GM18502 (cell line): ENCODE data around the gene CDK5RAP1.
"Not testable (repeated sequence)": the region's sequence is repeated elsewhere in the genome, so short reads cannot be mapped to it uniquely, and the experiment has no call there.

Experiments used
- ATAC-seq: cut with Tn5 transposase; IDR thresholded peaks from one replicate; pipeline ENCODE4 v1.9.1; 2021; ENCODE audit warnings: mild to moderate bottlenecking; ENCODE audit not compliant: unreplicated experiment, poor library complexity

The CDK5RAP1 gene

DNA sequence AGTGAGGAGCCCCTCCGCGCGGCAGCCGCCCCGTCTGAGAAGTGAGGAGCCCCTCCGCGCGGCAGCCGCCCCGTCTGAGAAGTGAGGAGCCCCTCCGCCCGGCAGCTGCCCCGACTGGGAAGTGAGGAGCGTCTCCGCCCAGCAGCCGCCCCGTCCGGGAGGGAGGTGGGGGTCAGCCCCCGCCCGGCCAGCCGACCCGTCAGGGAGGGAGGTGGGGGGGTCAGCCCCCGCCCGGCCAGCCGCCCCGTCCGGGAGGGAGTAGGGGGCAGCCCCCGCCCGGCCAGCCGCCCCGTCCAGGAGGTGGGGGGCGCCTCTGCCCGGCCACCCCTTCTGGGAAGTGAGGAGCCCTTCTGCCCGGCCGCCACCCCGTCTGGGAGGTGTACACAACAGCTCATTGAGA is 12.0 kb downstream of the CDK5RAP1 start:
- not testable (repeated sequence) for ATAC-seq

GRCh38 chr20:33388268-33388667 is 13.1 kb downstream of the CDK5RAP1 start:
- ATAC-seq: no peak

DNA sequence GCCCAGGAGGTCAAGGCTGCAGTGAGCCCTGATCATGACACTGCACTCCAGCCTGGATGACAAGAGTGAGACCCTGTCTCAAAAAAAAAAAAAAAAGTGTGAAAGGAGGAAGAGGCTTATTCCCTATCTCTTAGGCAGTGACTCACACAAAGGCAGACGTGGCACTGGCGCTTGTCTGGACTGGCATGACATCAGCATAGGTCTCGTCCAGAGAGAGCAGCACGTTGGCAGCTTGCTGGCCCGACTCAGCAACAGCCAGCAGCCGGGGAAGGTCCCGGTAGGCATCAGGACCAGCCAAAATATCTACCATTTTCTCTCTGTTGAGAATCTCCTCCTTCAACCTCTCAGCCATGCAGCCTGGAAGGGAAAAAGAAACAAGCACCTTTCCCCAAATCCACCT is 14.1 kb downstream of the CDK5RAP1 start:
- ATAC-seq: no peak

DNA sequence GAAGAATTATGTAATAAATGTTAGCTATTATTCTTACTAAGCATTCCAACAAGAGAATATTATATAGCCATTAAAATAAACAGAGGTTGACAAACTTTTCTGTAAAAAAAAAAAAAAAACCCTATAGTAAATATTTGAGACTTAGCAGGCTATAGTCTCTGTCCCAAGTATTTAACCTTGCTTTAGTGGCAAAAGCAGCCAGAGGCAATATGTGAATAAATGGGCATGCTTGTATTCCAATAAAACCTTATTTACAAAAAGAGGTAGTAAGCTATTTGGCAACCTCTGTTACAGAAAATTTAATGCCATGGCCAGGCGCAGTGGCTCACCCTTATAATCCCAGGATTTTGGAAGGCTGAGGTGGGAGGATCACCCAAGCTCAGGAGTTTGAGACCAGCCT is 14.6 kb downstream of the CDK5RAP1 start:
- ATAC-seq: no peak

DNA sequence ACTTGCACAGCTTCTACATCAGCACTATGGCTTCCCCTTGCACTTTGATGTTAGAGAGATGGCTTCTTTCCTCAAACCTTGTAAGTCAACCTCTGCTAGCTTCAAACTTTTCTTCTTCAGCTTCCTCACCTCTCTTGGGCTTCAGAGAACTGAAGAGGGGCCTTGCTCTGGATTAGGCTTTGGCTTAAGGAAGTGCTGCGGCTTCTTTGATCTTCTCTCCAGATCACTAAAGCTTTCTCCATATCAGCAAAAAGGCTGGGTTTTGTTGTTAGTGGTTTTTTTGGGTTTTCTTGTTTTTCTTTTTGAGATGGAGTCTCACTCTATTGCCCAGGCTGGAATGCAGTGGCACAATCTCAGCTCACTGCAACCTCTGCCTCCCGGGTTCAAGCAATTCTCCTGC is 24.0 kb downstream of the CDK5RAP1 start:
- no peak for ATAC-seq

- ATAC-seq: no peak
These were observed 27.3 kb downstream of the CDK5RAP1 start for GRCh38 chr20:33373735-33374605.

GRCh38 chr20:33372993-33373441 is 28.3 kb downstream of the CDK5RAP1 start:
- no peak for ATAC-seq

DNA sequence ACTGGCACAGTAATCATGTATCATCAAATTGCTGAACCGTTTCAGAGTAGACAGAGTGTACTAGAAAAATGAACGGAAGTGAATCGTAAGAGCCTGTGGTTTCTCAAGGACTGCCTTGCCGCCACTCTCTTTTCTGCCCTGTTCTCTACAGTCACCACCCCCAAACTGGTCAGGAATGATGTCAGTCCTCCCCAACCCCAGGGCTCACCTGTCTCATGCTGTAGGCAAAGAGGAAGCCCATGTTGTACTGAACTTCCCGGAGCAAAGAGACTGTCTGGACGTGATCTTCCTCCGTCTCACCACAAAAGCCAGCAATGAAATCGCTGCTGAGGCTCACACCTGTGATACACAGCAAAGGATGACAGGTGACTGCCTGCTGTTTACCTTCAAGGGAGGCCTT is 31.0 kb downstream of the CDK5RAP1 start:
- peak; percentile 65 for ATAC-seq

GRCh38 chr20:33362898-33363297 is 38.4 kb downstream of the CDK5RAP1 start:
- no peak for ATAC-seq

GRCh38 chr20:33359399-33360261 is 41.7 kb downstream of the CDK5RAP1 start:
- ATAC-seq: no peak

DNA sequence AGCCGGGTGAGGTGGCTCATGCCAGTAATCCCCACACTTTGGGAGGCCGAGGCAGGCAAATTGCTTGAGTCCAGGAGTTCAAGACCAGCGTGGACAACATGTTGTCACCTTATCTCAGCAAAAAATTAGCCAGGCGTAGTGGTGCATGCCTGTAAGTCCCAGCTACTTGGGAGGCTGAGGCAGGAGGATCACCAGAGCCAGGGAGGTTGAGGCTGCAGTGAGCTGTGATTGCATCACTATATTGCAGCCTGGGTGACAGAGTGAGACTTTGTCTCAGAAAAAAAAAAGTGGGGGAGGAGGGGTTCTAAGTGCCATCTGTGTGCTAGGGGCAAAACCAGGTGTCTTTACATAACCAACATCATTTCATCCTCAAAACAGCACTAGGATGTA is 48.3 kb downstream of the CDK5RAP1 start:
- no peak for ATAC-seq

DNA sequence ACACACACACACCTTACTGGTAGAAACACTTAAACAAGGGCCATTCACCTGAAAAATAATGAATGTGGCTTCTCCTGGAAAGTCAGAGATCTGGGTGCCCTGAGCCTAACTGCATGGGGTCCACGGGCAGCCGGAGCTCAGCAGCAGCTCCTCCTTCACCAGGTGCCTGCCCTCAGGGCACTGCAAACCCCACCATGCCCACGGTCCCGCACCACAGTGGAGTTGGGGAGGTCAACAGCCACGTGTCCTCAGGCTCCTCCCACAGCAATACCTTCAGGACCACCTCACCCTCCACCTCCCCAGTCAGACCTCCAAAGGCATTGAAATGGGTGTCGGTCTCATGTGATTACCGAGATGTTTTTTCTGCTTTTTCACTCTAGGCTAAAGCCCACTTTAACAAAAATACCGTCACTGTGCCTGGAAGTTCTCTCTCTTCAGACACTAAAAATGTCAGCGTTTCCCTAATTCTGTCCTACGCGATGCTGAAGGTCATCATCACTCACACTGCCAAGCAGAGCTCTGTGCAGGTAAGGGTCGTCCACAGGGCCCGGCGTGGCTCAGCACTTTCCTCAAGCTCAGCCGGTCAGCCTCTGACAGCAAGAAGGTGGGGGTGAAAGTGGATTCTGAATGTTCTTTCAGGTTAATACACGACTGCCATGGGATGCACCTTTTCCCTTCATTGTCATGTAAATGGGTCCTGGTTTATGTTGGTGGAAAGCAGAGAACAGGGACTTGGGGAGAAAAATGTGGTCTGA is 48.9 kb downstream of the CDK5RAP1 start:
- no peak for ATAC-seq

DNA sequence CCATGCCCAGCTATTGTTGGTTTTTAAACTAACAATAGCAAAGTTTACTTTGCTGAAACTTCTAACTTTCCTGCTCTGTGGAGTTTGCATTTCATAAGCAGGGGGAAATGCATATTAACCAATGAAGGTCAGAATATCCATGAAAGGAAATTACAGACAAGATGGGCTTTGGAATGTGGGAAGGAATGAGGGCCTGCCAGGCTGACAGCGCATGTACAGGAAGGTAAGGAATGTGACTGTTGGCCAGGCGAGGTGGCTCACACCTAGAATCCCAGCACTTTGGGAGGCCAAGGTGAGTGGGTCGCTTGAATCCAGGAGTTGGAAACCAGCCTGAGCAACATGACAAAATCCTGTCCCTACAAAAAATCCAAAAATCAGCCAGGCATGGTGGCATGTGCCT is 49.6 kb downstream of the CDK5RAP1 start:
- no peak for ATAC-seq

GRCh38 chr20:33349493-33349892 is 51.8 kb downstream of the CDK5RAP1 start:
- ATAC-seq: no peak

DNA sequence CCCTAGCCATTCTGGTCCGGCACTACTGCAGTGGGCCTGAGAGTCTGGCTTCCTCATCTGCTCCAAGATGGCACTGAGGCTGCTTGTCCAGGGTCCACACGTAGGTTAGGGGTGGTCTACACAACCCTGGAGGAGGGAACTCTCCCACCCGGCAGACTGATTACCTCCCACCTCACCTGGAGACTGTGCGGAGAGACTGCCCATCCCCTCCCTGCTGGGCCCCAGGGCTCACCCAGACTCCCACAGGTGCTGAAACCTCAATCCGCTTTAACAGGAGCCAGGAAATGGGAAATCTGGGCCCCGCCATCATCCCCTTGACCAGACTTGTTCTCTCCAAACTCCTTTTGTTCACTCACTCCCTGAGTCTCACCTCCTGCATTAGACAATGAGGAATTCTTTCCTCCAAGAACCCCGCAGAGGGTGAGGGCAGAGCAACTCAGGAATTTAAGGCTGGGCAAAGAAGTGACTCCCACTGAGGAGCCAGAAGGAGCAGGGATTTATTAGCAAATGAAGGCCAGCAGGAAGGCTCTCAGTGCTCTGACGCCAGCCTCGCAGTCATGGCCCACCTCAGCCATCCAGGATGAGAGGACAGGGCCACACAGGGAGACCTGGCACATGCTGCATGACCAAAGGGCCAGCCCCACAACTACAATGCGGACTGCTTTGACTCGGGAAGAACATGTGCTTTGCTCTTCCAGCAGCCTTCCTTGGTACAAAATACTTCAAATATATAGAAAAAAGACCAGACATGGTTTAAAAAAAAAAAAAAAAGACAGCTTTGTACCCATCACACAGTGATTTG is 53.0 kb downstream of the CDK5RAP1 start:
- no peak for ATAC-seq

DNA sequence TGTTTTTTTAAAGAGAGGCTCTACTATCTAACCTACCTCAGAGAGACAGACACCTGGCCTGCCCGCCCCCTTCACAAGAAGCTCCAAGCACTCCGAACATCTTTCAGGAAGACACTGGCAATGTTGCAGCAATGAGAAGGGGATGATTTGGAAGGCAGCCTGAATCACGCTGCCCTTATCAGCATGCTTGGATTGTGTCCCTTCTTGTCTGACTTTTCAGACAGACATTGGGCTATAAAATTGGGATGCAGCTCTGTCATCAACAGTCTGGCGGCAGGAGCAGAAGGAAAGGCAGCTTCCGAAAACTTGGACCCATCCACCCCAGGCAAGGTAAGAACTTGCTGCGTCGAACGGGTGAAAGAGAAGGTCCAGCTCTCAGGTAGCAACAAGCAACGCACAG is 56.0 kb downstream of the CDK5RAP1 start:
- no peak for ATAC-seq

DNA sequence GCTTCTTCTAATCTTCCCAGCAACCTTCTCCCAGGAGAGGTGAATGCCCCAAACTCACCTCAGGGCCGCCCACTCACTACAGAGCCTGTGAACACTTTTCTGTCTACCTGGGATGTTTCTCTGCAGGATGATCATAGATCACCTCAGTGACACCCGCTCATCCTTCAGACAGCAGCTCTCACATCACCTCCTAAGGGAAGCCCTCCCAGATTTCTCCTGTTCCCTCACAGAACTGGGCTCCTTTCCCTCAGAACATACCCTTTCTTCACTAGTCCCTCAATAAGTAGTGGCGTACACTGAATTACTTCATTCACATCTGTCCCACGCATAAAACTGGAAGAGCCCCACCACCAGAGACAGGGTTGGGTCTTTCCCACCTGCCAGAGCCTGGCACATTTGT is 57.8 kb downstream of the CDK5RAP1 start:
- no peak for ATAC-seq

DNA sequence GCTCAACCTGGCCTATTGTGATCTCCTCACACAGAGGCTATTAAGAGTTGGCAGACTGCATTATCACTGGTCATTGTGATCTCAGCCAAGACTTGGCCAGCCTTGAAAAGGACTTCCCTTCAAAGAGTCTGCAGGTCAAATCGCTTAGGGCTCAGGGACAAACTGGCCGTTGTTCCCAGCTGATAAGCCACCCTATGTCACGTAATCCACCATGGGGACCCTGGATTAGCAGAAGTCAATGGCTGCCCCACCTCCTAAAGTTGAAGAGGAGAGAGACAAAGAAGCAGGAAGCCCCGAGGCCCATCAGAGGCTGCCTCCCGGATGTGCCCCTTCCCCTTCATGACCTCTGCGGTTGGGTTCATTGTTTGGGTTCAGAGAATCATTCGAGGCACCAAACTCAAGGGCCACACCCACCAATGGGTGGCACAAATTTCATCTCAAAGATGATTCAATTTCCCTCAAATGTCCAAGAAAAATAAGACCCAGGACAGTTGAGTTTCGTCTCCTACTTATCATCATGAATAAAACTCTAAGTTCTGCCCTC is 61.7 kb downstream of the CDK5RAP1 start:
- ATAC-seq: no peak

DNA sequence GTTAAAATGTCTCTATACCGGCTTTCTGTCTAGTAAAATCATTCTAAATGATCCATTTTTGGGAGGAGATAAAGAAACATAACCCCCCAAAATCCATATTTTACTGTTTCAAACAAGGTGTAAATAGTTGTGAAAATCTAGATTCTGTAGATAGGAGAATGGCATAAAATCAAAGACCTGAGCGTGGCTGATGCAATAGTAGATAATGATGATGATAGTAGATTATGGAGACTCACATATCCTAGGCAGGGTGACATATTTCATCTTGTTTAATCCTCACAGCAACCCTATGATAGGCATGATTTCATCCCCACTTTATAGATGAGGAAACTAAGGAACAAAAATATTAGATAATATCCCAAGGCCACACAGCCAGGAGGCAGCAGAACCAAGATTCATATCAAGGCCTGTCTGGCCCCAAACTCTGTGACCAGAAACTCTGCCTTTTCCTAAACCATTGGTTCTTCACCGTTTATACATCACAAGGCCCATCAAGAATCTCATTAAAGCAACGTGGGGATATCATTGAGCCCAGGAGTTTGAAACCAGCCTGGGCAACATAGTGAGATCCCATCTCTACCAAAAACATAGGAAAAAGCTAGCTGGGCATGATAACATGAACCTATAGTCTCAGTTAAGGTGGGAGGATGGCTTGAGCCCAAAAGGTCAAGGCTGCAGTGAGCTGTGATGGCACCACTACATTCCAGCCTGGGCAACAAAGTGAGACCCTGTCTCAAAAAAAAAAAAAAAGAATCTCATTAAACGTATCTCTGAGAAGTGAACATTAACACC is 62.7 kb downstream of the CDK5RAP1 start:
- ATAC-seq: no peak
